Kidney (tissue), 14 donors: ENCODE data around the gene HCN2. TPM values are rescaled to one million over a fixed set of nuclear protein-coding genes. Genes with fewer than 3 reads are reported as not detected.
A peak's percentile ranks its signal among the peaks of the same experiment; 100 is the strongest.

Source experiments
- DNase-seq, 5 donors: peaks; one replicate each; pipeline ENCODE4 v3.0.0-alpha.2; 2013 to 2020
- FAIRE-seq: peaks from 2 replicates; lab custom pipeline; 2012; peaks lifted over from hg19 to GRCh38; lab: Jason Lieb, UNC
- H3K27ac ChIP-seq, 2 donors: one replicate each; pipeline ENCODE4 v1.7.0; 2013; ENCODE audit warnings: low read depth in 2 of 2, low read length in 2 of 2, inconsistent platforms in 1 of 2
- H3K27me3 ChIP-seq: one replicate; pipeline ENCODE4 v1.7.1; 2013; ENCODE audit warnings: low read length, inconsistent platforms; ENCODE audit not compliant: control insufficient read depth, insufficient read depth
- H3K36me3 ChIP-seq, 3 donors: one replicate each; pipeline versions ENCODE4 v1.7.0 to v1.7.1; 2013; ENCODE audit warnings: low read length in 3 of 3, control low read depth in 1 of 3, inconsistent platforms in 1 of 3; ENCODE audit not compliant: insufficient read depth in 3 of 3, control insufficient read depth in 2 of 3
- H3K4me1 ChIP-seq, 3 donors: one replicate each; pipeline versions ENCODE4 v1.7.0 to v1.7.1; 2013; ENCODE audit warnings: low read length in 3 of 3, inconsistent platforms in 1 of 3, low read depth in 1 of 3; ENCODE audit not compliant: control insufficient read depth in 2 of 3, insufficient read depth in 2 of 3
- H3K4me3 ChIP-seq, 3 donors: one replicate each; pipeline versions ENCODE4 v1.7.0 to v1.8.1; 2013; ENCODE audit warnings: low read length in 3 of 3, control low read depth in 1 of 3, inconsistent platforms in 1 of 3
- H3K9ac ChIP-seq, 3 donors: one replicate each; pipeline versions ENCODE4 v1.7.0 to v1.7.1; 2013; ENCODE audit warnings: low read length in 3 of 3, control low read depth in 1 of 3, inconsistent platforms in 1 of 3
- H3K9me3 ChIP-seq, 3 donors: one replicate each; pipeline versions ENCODE4 v1.7.0 to v1.7.1; 2013; ENCODE audit warnings: low read length in 3 of 3, control low read depth in 1 of 3, inconsistent platforms in 1 of 3; ENCODE audit not compliant: control insufficient read depth in 2 of 3, insufficient read depth in 1 of 3
- CTCF ChIP-seq: IDR thresholded peaks from 3 replicates; pipeline ENCODE4 v1.5.1; 2012; ENCODE audit warnings: mild to moderate bottlenecking, moderate library complexity, borderline replicate concordance; ENCODE audit not compliant: insufficient read depth; ENCODE audit errors: extremely low read depth
- intact Hi-C: fragments of 100-400 bp; cut with DNase I; formaldehyde crosslinking; loops from one replicate; pipeline ENCODE4 v1.11.1; 2022
- polyA plus RNA-seq: library from polyadenylated mRNA; stranded (reverse); fragments of 350-450 nt; fragmentation: Illumina TruSeq; extraction: RNeasy Lipid Tissue Mini Kit (QIAGEN cat#74804); gene quantifications from one replicate; pipeline ENCODE4 v1.2.3, GENCODE V29; 2014; ENCODE audit warnings: low read depth, low replicate concordance; ENCODE audit not compliant: insufficient read depth
- total RNA-seq: library from RNA; stranded (reverse); fragmentation: NEBNext Ultra II Directional; extraction: Animal tissue kit (Norgen Biotek cat#: 25700); gene quantifications from one replicate; pipeline ENCODE4 v1.2.1, GENCODE V29; 2021
- donor health status: control.
- donor health status: control.
- donor health status: control.
- donor health status: control.
- donor health status: control.
- donor health status: DM: yes; HTN: yes; CAD: no.
- donor health status: Normal renal cell carcinoma (clear cell type).

The HCN2 gene
- total and polyA plus RNA-seq, 2 donors from 2014 or later = 0.31 to 1.3 TPM

- H3K36me3 ChIP-seq = no peaks in the 10 kb centered on the region
Measured at GRCh38 chr19:641702-642101, 52.0 kb downstream of the HCN2 start.

GRCh38 chr19:642767-643727 lies 53.4 kb downstream of the HCN2 start:
- H3K9ac ChIP-seq = no peak overlapping the region
- no peak for TF ChIP-seq CTCF
- DNase-seq (peak in 2 of 5 donors; percentile 38 to 67), FAIRE-seq (no peak)
- H3K4me1 ChIP-seq = peaks cover 0 to 8% (median 4%) of the 10 kb centered on the region in 3 donors
- H3K27ac ChIP-seq = no peak overlapping the region
- intact Hi-C loops = no loop called here
- H3K9me3 ChIP-seq = no peaks in the 10 kb centered on the region
- no peaks in the 10 kb centered on the region for H3K27me3 ChIP-seq
- H3K36me3 ChIP-seq = no peaks in the 10 kb centered on the region
- no peak overlapping the region for H3K4me3 ChIP-seq

More at GRCh38 chr19:641702-642101, 52.0 kb downstream of the HCN2 start:
- peaks cover 0 to 8% (median 4%) of the 10 kb centered on the region in 3 donors for H3K4me1 ChIP-seq
- peak in 1 of 5 donors; percentile 54 for DNase-seq
- H3K27me3 ChIP-seq = no peaks in the 10 kb centered on the region
- no peaks in the 10 kb centered on the region for H3K9me3 ChIP-seq
- no peak for TF ChIP-seq CTCF
- intact Hi-C loops = no loop called here
- no peak overlapping the region for H3K9ac ChIP-seq
- no peak for FAIRE-seq
- H3K27ac ChIP-seq = no peak overlapping the region
- no peak overlapping the region for H3K4me3 ChIP-seq

GRCh38 chr19:643736-644135 lies 54.1 kb downstream of the HCN2 start:
- DNase-seq (no peak), FAIRE-seq (no peak)
- no peak for TF ChIP-seq CTCF
- H3K36me3 ChIP-seq = no peaks in the 10 kb centered on the region
- H3K9ac ChIP-seq = no peak overlapping the region
- H3K27ac ChIP-seq = no peak overlapping the region
- H3K4me1 ChIP-seq = peaks cover 0 to 6% (median 4%) of the 10 kb centered on the region in 3 donors
- H3K4me3 ChIP-seq = no peak overlapping the region
- H3K9me3 ChIP-seq = no peaks in the 10 kb centered on the region
- intact Hi-C loops = no loop called here
- H3K27me3 ChIP-seq = no peaks in the 10 kb centered on the region
